GM18873 (cell line): ENCODE measurements around the gene TGM5.

Source experiments
- ATAC-seq: cut with Tn5 transposase; IDR thresholded peaks from one replicate; pipeline ENCODE4 v1.9.1; 2021; ENCODE audit warnings: mild to moderate bottlenecking, moderate library complexity, moderate number of reproducible peaks; ENCODE audit not compliant: unreplicated experiment, low FRiP score

The TGM5 gene

GRCh38 chr15:43219929-43220928 lies 46.5 kb downstream of the TGM5 start:
- no peak for ATAC-seq

- ATAC-seq, result no peak
Observed at GRCh38 chr15:43218908-43219706, 47.6 kb downstream of the TGM5 start.

GRCh38 chr15:43215961-43216360 lies 50.8 kb downstream of the TGM5 start:
- ATAC-seq, result no peak

DNA sequence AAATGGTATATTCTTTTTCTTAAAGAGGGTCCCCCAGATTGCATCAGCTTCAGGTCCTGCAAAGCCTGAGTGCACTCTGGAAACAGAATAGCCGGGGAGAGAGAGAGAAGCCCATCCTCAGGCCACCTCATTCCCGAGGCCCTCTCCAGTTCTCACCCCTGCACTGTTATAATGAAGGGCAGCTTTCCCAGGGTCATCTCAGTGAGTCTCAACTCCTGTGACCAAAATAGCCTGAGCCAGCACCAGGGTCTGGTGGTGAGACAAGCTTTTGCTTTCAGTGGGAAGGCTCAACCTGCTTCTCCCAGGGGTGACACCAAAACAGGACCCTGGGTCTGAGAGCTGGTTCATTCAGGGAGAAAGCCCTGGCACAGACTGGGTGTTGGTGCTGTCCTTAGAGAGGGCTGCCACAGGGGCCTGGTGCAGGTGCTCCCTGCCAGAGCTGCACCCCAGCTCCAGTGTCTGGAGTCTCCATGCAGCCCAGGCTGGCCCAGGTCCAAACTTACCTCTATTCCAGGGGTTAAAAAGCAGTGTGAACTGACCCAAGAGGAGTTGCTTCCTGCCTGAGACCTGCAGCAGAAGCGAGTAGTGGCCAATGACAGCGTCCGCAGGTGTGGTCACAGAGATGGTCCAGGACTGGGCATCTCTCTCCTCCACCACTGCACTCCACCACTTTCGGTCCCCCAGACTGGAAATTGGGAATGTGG lies 52.0 kb downstream of the TGM5 start:
- no peak for ATAC-seq

GRCh38 chr15:43214169-43214568 lies 52.6 kb downstream of the TGM5 start:
- ATAC-seq, result no peak

DNA sequence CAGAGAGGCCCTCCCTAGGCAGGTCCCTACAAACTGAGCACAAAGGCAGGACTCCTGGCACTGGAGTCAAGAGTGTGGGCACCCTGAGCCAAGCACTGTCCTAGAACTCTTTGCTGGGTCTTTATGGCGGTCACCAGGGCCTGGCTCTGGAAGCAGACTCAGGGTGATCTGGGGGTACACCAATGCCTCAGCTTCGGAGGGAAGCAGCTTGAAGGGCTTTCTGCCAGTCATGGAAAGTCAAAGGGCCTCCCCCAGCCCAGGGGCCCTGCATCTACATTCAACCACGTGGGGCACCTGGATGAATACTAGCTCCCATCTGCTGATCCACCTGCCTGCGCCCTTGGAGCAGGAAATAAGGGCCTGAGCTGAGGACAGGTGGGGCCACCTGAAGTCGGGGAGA lies 53.3 kb downstream of the TGM5 start:
- ATAC-seq, result no peak

DNA sequence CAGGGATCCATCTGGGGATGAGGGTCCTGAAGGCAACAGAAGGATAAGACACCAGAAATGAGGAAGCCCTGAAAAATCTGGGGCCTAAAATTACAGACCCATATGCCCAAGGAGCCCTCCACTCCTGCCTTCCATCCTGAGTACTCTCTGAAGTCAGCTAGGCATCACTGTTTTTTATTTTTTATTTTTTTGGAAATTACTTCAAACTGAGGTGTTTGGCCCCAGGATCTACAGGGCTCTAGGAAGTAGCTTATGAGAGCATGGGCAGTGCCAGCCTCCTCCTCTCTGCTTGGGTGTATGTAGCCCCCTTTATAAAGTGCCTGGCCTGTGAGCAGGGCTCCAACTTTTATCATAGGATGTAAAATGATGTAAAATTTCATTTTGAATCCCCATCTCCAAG lies 53.8 kb downstream of the TGM5 start:
- ATAC-seq, result no peak

GRCh38 chr15:43212299-43212698 lies 54.4 kb downstream of the TGM5 start:
- no peak for ATAC-seq

GRCh38 chr15:43211224-43211735 lies 55.4 kb downstream of the TGM5 start:
- ATAC-seq, result no peak

DNA sequence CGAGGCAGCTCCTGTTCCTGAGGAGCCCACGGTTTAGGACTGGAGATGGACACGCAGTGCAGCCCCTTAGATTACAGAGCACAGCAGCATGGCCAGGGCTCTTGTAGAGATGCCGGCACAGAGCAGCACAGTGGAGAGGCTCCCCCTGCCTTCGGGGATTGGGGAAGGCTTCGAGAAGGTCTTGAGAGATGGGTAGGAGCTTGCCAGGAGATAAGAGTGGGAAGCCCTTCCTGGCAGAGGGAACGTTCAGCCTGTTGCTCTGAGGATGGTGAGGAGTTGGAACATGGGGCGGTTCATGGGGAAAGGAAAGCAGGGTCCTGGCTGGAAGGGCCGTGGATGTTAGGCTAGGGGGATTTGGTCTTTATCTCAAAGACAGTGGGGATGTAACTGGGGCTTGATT lies 55.9 kb downstream of the TGM5 start:
- ATAC-seq, result no peak

GRCh38 chr15:43210172-43210745 lies 56.5 kb downstream of the TGM5 start:
- no peak for ATAC-seq

DNA sequence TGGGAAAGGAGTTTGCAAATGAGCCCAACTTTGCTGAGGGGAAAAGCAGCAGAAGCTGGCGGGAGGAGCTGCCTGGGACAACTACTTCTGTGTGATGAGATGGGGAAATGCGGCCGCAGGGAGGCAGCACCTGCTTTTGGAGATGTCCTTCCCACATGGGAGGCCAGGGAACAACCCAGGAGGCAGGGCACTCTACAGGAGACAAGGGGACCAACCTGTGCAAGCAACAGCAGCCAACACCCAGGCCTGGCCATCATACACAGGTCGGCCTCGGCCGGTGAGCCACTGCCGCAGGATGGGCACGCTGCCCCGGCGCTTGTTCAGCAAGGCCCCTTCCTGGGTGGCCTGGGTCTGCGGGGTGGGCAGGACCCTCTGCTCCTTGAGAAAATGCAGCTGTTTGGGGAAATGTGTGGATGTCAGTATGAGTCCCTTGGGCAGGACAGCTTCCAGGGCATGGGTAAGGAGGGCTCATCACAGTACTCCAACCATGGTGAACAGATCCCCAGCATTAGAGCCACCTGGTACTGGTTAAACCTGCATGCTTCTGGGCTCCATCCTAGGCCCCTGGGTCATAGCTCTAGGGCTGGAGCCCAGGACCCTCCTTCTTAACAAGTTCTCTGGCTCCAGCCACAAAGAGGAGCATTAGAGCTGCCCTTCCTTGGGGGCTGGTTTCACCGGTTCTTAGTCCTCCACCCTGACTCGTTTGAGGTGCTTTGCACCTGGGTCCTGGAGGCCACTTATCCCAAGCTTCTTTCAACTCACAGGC lies 57.5 kb downstream of the TGM5 start:
- no peak for ATAC-seq

DNA sequence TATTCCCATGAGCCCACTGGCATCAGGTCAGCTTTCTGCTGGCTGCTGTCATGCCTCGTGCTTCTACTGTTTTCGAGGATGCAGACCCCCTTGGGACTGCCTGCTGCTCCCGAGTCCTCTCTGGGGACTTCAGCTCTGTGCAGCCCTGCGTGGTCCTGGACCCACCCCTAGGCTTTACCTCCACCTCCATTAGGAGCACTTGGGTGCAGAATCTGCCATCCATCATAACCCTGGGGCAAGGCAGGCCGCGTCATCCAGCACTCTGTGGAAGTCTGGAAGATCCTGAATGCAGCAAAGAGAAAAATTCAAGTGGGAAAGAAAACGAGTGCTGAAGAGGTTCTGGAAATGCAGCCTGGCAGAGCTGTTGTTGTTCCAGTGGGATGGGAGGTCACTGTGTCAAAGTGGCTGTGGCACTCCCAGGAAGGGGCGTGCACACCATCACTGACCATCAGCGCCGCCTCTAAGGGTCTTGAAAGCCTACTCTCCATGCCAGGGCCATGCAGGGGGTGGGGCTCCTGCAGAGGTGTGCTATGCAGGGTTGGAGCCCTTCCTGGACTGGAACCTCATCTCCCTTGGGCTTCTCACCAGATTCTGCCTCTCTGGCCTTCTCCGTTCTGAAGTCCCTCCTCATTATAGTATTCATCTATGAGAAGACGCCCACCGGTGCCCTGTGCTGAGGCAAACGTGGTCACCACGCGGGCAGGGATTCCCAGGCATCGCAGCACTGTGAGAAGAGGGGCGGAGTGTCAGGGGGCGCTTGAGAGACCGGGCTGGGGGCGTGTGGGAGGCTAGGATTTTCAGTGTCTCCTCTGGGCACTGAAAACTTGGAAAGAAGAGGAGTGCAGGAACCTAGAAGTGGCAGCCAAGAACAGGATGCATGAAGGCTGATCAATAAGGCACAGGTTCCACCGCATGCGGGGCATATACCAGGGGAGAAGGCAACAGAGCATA lies 58.4 kb downstream of the TGM5 start:
- no peak for ATAC-seq

DNA sequence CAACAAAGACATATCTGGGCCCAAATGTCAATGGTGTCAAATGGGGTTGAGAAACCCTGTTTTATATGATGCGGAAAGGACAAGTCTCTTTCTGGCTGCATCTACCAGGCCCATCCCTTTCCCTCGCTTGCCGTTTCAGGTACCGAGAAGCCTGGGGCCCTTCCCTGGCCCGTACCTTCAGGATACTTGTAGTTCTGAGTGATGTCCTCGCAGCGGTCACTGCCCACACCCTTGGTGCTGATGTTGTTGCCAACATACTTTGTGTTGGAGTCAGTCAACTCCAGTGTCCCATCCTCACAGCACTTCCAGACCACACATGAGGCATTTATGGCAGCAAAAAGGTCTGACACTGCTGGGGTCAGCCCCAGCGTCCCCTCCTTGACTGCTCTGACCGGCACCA lies 59.7 kb downstream of the TGM5 start:
- ATAC-seq, result no peak

GRCh38 chr15:43206054-43206453 lies 60.7 kb downstream of the TGM5 start:
- no peak for ATAC-seq

GRCh38 chr15:43204016-43204901 lies 62.5 kb downstream of the TGM5 start:
- ATAC-seq, result no peak

DNA sequence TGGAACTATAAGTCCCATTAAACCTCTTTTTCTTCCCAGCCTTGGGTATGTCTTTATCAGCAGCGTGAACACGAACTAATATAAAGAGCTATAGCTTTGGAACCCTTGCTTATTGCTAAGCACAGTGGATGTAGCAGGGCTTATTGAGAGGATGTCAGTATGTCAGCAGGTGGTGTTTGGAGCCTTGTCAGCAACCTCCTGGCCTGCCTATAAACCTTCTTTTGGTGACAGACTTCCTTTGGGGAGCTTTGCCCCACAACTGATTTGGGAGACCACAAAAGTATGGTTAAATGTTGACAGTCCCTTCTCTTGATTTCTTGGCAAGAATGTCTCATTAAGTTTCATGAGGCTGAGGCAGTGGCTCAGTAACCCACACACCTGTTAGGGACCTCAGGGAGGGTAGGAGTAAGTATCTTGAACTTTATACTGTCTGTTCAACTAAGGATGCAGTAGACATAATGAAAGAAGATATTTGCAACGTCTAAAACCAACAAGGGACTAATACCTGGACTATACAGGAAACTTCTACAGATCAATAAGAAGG lies 66.7 kb downstream of the TGM5 start:
- ATAC-seq, result no peak
